GM19452 (cell line): ENCODE measurements around the gene RABL6.
A peak's percentile ranks its signal among the peaks of the same experiment; 100 is the strongest.
"Not testable (repeated sequence)": the region's sequence is repeated elsewhere in the genome, so short reads cannot be mapped to it uniquely, and the experiment has no call there.

Source experiments
- ATAC-seq: cut with Tn5 transposase; IDR thresholded peaks from one replicate; pipeline ENCODE4 v1.9.1; 2021; ENCODE audit not compliant: unreplicated experiment

Gene RABL6

GRCh38 chr9:136795000-136795348 is 12.8 kb upstream of the RABL6 start:
- no peak for ATAC-seq

GRCh38 chr9:136796238-136796774 is 11.4 kb upstream of the RABL6 start, which contains the start of gene CCDC183:
TSS of gene CCDC183 (plus strand) at chr9:136796338. CDS start at chr9:136796398, 60 bp downstream.
- ATAC-seq = no peak

- not testable (repeated sequence) for ATAC-seq
Observed at GRCh38 chr9:136796775-136797347, 10.9 kb upstream of the RABL6 start.

GRCh38 chr9:136798708-136799078 is 9.1 kb upstream of the RABL6 start:
- ATAC-seq = no peak

GRCh38 chr9:136799079-136799853 is 8.5 kb upstream of the RABL6 start:
- no peak for ATAC-seq

GRCh38 chr9:136799854-136800657 is 7.7 kb upstream of the RABL6 start:
- peak; percentile 51 for ATAC-seq

- no peak for ATAC-seq
Observed at GRCh38 chr9:136802321-136802720, 5.4 kb upstream of the RABL6 start.

GRCh38 chr9:136803009-136803550 is 4.7 kb upstream of the RABL6 start:
- ATAC-seq = not testable (repeated sequence)

- ATAC-seq = no peak
Observed at GRCh38 chr9:136803551-136804508, 3.9 kb upstream of the RABL6 start.

GRCh38 chr9:136804509-136805206 is 3.1 kb upstream of the RABL6 start:
- ATAC-seq = no peak

- ATAC-seq = no peak
Observed at GRCh38 chr9:136805207-136805740, 2.5 kb upstream of the RABL6 start.

GRCh38 chr9:136806067-136806466 is 1.7 kb upstream of the RABL6 start:
- ATAC-seq = no peak

GRCh38 chr9:136806631-136807201 is 1.0 kb upstream of the RABL6 start:
- ATAC-seq = no peak

GRCh38 chr9:136808075-136808805 is 492 bp downstream of the RABL6 start:
- ATAC-seq = peak; percentile 32

- no peak for ATAC-seq
Observed at GRCh38 chr9:136808806-136809158, 1.0 kb downstream of the RABL6 start.

- ATAC-seq = no peak
Observed at GRCh38 chr9:136814725-136815421, 7.1 kb downstream of the RABL6 start.

GRCh38 chr9:136815422-136815782 is 7.7 kb downstream of the RABL6 start:
- ATAC-seq = no peak
